ENCODE results near the gene PSMB10. TPM values are rescaled to one million over a fixed set of nuclear protein-coding genes. Genes with fewer than 3 reads are reported as not detected.

PSMB10 gene
- total RNA-seq, 1 donor from 2014 or later: 218 TPM

- no peak overlapping the region for H3K27ac Mint-ChIP-seq
Measured at GRCh38 chr16:67959536-67960329, 23.1 kb upstream of the PSMB10 start.

GRCh38 chr16:67957622-67958021, 21.0 kb upstream of the PSMB10 start:
- intact Hi-C loops (cut with micrococcal nuclease): no loop called here
- H3K36me3 Mint-ChIP-seq (ENCODE audit: low read depth): peaks cover 14% of the 10 kb centered on the region
- H3K4me1 Mint-ChIP-seq (ENCODE audit: low read depth): peaks cover 2% of the 10 kb centered on the region
- no peak for DNase-seq (ENCODE audit: low spot score)
- H3K4me3 Mint-ChIP-seq: no peak overlapping the region
- no peak overlapping the region for H3K27ac Mint-ChIP-seq
- no peaks in the 10 kb centered on the region for H3K9me3 Mint-ChIP-seq
- no peaks in the 10 kb centered on the region for H3K27me3 Mint-ChIP-seq (ENCODE audit: insufficient read depth)

More at GRCh38 chr16:67959536-67960329, 23.1 kb upstream of the PSMB10 start:
- no peak for DNase-seq (ENCODE audit: low spot score)
- H3K9me3 Mint-ChIP-seq: no peaks in the 10 kb centered on the region
- peaks cover 7% of the 10 kb centered on the region for H3K4me1 Mint-ChIP-seq (ENCODE audit: low read depth)
- no peaks in the 10 kb centered on the region for H3K27me3 Mint-ChIP-seq (ENCODE audit: insufficient read depth)
- no peak overlapping the region for H3K4me3 Mint-ChIP-seq
- H3K36me3 Mint-ChIP-seq (ENCODE audit: low read depth): peaks cover 18% of the 10 kb centered on the region
- intact Hi-C loops (cut with micrococcal nuclease): no loop called here

- intact Hi-C loops (cut with micrococcal nuclease): no loop called here
- no peaks in the 10 kb centered on the region for H3K4me1 Mint-ChIP-seq (ENCODE audit: low read depth)
Measured at GRCh38 chr16:67954421-67955196, 18.0 kb upstream of the PSMB10 start.

GRCh38 chr16:67953641-67954375, 17.2 kb upstream of the PSMB10 start:
- no peak for DNase-seq (ENCODE audit: low spot score)
- peaks cover 8% of the 10 kb centered on the region for H3K36me3 Mint-ChIP-seq (ENCODE audit: low read depth)
- H3K27ac Mint-ChIP-seq: no peak overlapping the region
- H3K4me1 Mint-ChIP-seq (ENCODE audit: low read depth): no peaks in the 10 kb centered on the region
- no peaks in the 10 kb centered on the region for H3K27me3 Mint-ChIP-seq (ENCODE audit: insufficient read depth)
- intact Hi-C loops (cut with micrococcal nuclease): no loop called here
- H3K4me3 Mint-ChIP-seq: no peak overlapping the region
- H3K9me3 Mint-ChIP-seq: no peaks in the 10 kb centered on the region

More at GRCh38 chr16:67954421-67955196, 18.0 kb upstream of the PSMB10 start:
- Mint-ChIP-seq H3K27me3 (ENCODE audit: insufficient read depth) (no peaks in the 10 kb centered on the region), H3K4me3 (no peak overlapping the region), H3K27ac (no peak overlapping the region), H3K9me3 (no peaks in the 10 kb centered on the region), H3K36me3 (ENCODE audit: low read depth) (peaks cover 8% of the 10 kb centered on the region)
- no peak for DNase-seq (ENCODE audit: low spot score)

GRCh38 chr16:67951485-67951884, 14.8 kb upstream of the PSMB10 start:
- Mint-ChIP-seq H3K4me1 (ENCODE audit: low read depth) (no peaks in the 10 kb centered on the region), H3K4me3 (no peak overlapping the region), H3K36me3 (ENCODE audit: low read depth) (peaks cover 8% of the 10 kb centered on the region), H3K27ac (no peak overlapping the region), H3K9me3 (no peaks in the 10 kb centered on the region), H3K27me3 (ENCODE audit: insufficient read depth) (no peaks in the 10 kb centered on the region)
- intact Hi-C loops (cut with micrococcal nuclease): no loop called here
- DNase-seq (ENCODE audit: low spot score): no peak

- no peaks in the 10 kb centered on the region for H3K4me1 Mint-ChIP-seq (ENCODE audit: low read depth)
- intact Hi-C loops (cut with micrococcal nuclease): no loop called here
- H3K27ac Mint-ChIP-seq: no peak overlapping the region
- peaks cover 8% of the 10 kb centered on the region for H3K36me3 Mint-ChIP-seq (ENCODE audit: low read depth)
- no peak for DNase-seq (ENCODE audit: low spot score)
- no peaks in the 10 kb centered on the region for H3K9me3 Mint-ChIP-seq
- H3K27me3 Mint-ChIP-seq (ENCODE audit: insufficient read depth): no peaks in the 10 kb centered on the region
- H3K4me3 Mint-ChIP-seq: no peak overlapping the region
Measured at GRCh38 chr16:67950335-67950843, 13.7 kb upstream of the PSMB10 start.

- H3K36me3 Mint-ChIP-seq (ENCODE audit: low read depth): peaks cover 8% of the 10 kb centered on the region
- no peaks in the 10 kb centered on the region for H3K9me3 Mint-ChIP-seq
- H3K27me3 Mint-ChIP-seq (ENCODE audit: insufficient read depth): no peaks in the 10 kb centered on the region
- intact Hi-C loops (cut with micrococcal nuclease): no loop called here
- no peak for DNase-seq (ENCODE audit: low spot score)
- H3K4me1 Mint-ChIP-seq (ENCODE audit: low read depth): no peaks in the 10 kb centered on the region
- no peak overlapping the region for H3K27ac Mint-ChIP-seq
- no peak overlapping the region for H3K4me3 Mint-ChIP-seq
Measured at GRCh38 chr16:67949645-67950044, 13.0 kb upstream of the PSMB10 start.

- intact Hi-C loops (cut with micrococcal nuclease): no loop called here
- H3K36me3 Mint-ChIP-seq (ENCODE audit: low read depth): peaks cover 8% of the 10 kb centered on the region
- H3K4me3 Mint-ChIP-seq: no peak overlapping the region
- DNase-seq (ENCODE audit: low spot score): no peak
- H3K4me1 Mint-ChIP-seq (ENCODE audit: low read depth): no peaks in the 10 kb centered on the region
- no peaks in the 10 kb centered on the region for H3K9me3 Mint-ChIP-seq
- H3K27ac Mint-ChIP-seq: no peak overlapping the region
- H3K27me3 Mint-ChIP-seq (ENCODE audit: insufficient read depth): no peaks in the 10 kb centered on the region
Measured at GRCh38 chr16:67948015-67948414, 11.4 kb upstream of the PSMB10 start.

GRCh38 chr16:67946966-67947558, 10.4 kb upstream of the PSMB10 start:
- peaks cover 8% of the 10 kb centered on the region for H3K36me3 Mint-ChIP-seq (ENCODE audit: low read depth)
- no peak for DNase-seq (ENCODE audit: low spot score)
- peaks cover 3% of the 10 kb centered on the region for H3K4me1 Mint-ChIP-seq (ENCODE audit: low read depth)
- no peak overlapping the region for H3K27ac Mint-ChIP-seq
- intact Hi-C loops (cut with micrococcal nuclease): no loop called here
- no peaks in the 10 kb centered on the region for H3K27me3 Mint-ChIP-seq (ENCODE audit: insufficient read depth)
- H3K9me3 Mint-ChIP-seq: no peaks in the 10 kb centered on the region
- H3K4me3 Mint-ChIP-seq: no peak overlapping the region

GRCh38 chr16:67946128-67946569, 9.5 kb upstream of the PSMB10 start:
- peaks cover 11% of the 10 kb centered on the region for H3K4me1 Mint-ChIP-seq (ENCODE audit: low read depth)
- H3K4me3 Mint-ChIP-seq: no peak overlapping the region
- no peak overlapping the region for H3K27ac Mint-ChIP-seq
- no peak for DNase-seq (ENCODE audit: low spot score)
- intact Hi-C loops (cut with micrococcal nuclease): no loop called here
- no peaks in the 10 kb centered on the region for H3K27me3 Mint-ChIP-seq (ENCODE audit: insufficient read depth)
- H3K9me3 Mint-ChIP-seq: no peaks in the 10 kb centered on the region
- H3K36me3 Mint-ChIP-seq (ENCODE audit: low read depth): peaks cover 7% of the 10 kb centered on the region

- H3K4me3 Mint-ChIP-seq: no peak overlapping the region
- peaks cover 14% of the 10 kb centered on the region for H3K4me1 Mint-ChIP-seq (ENCODE audit: low read depth)
- no peak for DNase-seq (ENCODE audit: low spot score)
- no peaks in the 10 kb centered on the region for H3K9me3 Mint-ChIP-seq
- H3K27ac Mint-ChIP-seq: no peak overlapping the region
- intact Hi-C loops (cut with micrococcal nuclease): no loop called here
- H3K36me3 Mint-ChIP-seq (ENCODE audit: low read depth): peaks cover 7% of the 10 kb centered on the region
- H3K27me3 Mint-ChIP-seq (ENCODE audit: insufficient read depth): no peaks in the 10 kb centered on the region
Measured at GRCh38 chr16:67945392-67945933, 8.8 kb upstream of the PSMB10 start.

- Mint-ChIP-seq H3K27me3 (ENCODE audit: insufficient read depth) (no peaks in the 10 kb centered on the region), H3K36me3 (ENCODE audit: low read depth) (peaks cover 10% of the 10 kb centered on the region), H3K4me3 (no peak overlapping the region), H3K27ac (no peak overlapping the region), H3K4me1 (ENCODE audit: low read depth) (peaks cover 20% of the 10 kb centered on the region), H3K9me3 (no peaks in the 10 kb centered on the region)
- intact Hi-C loops (cut with micrococcal nuclease): no loop called here
- no peak for DNase-seq (ENCODE audit: low spot score)
Measured at GRCh38 chr16:67944690-67945391, 8.2 kb upstream of the PSMB10 start.

Data from activated T-helper 1 cell treated with anti-CD3 and anti-CD28 coated beads, Interleukin-12 subunit alpha, Interleukin-12 subunit beta, Interleukin-2, Interleukin-4 antibody, amounts not matched to agents 30 ng/mL and 10 ng/mL and 1 ng/mL, durations not matched to agents 14 hours and 24 hours and 36 hours (primary cell).